DND-41 (cell line): ENCODE results near the gene HNRNPA2B1.

ENCODE experiments used
- ATAC-seq: fragments of 200-7000 bp; cut with Tn5 transposase; 3 replicates; pipeline ENCODE4 v1.9.1; 2021; ENCODE audit warnings: low read depth; ENCODE audit not compliant: insufficient read depth
- DNase-seq: peaks from one replicate; pipeline ENCODE4 v3.0.0-alpha.2; 2020
- H2AFZ ChIP-seq: 2 replicates; pipeline ENCODE4 v1.6.0; 2012; ENCODE audit warnings: low read depth, low read length
- H3K27ac ChIP-seq: 2 replicates; pipeline ENCODE4 v1.5.1; 2012; ENCODE audit warnings: low read length, inconsistent platforms
- H3K27me3 ChIP-seq: fragments of 200-600 bp; sonication (generic); 2 replicates; pipeline ENCODE4 v1.6.0; 2012; ENCODE audit warnings: low read length, mild to moderate bottlenecking, inconsistent platforms; ENCODE audit not compliant: insufficient read depth, poor library complexity
- H3K36me3 ChIP-seq: 2 replicates; pipeline ENCODE4 v1.5.1; 2012; ENCODE audit warnings: low read length, inconsistent platforms; ENCODE audit not compliant: insufficient read depth
- H3K4me1 ChIP-seq: 2 replicates; pipeline ENCODE4 v1.5.1; 2012; ENCODE audit warnings: mild to moderate bottlenecking, low read length; ENCODE audit not compliant: insufficient read depth
- H3K4me2 ChIP-seq: 2 replicates; pipeline ENCODE4 v1.6.0; 2012; ENCODE audit warnings: mild to moderate bottlenecking, moderate library complexity, low read length, inconsistent platforms; ENCODE audit not compliant: insufficient read depth
- H3K4me3 ChIP-seq, 2 experiments: fragments of 200-600 bp in 1 of 2; shearing (Covaris generic) in 1 of 2; 2 replicates each; pipeline ENCODE4 v1.5.1; 2012 to 2016; ENCODE audit warnings: inconsistent platforms in 2 of 2, low read length in 2 of 2, mild to moderate bottlenecking in 2 of 2, low read depth in 1 of 2, moderate library complexity in 1 of 2
- H3K79me2 ChIP-seq: 2 replicates; pipeline ENCODE4 v1.6.0; 2012; ENCODE audit warnings: low read length, inconsistent platforms; ENCODE audit not compliant: insufficient read depth
- H3K9ac ChIP-seq: 2 replicates; pipeline ENCODE4 v1.6.0; 2012; ENCODE audit warnings: low read depth, mild to moderate bottlenecking, inconsistent platforms, low read length, moderate library complexity
- H3K9me3 ChIP-seq: 2 replicates; pipeline ENCODE4 v1.5.1; 2012; ENCODE audit warnings: low read length, moderate library complexity, mild to moderate bottlenecking, inconsistent platforms; ENCODE audit not compliant: insufficient read depth, severe bottlenecking
- H4K20me1 ChIP-seq: 2 replicates; pipeline ENCODE4 v1.6.0; 2012; ENCODE audit warnings: low read length; ENCODE audit not compliant: insufficient read depth
- CTCF ChIP-seq: IDR thresholded peaks from 2 replicates; pipeline ENCODE4 v1.5.1; 2012; ENCODE audit warnings: borderline replicate concordance, low read length, moderate library complexity, mild to moderate bottlenecking; ENCODE audit not compliant: poor library complexity, severe bottlenecking; ENCODE audit errors: extremely low read depth
- EZH2 ChIP-seq: IDR thresholded peaks from 3 replicates; pipeline ENCODE4 v1.6.1; 2012; ENCODE audit warnings: borderline replicate concordance, low read depth, mild to moderate bottlenecking, moderate library complexity, low read length, inconsistent platforms; ENCODE audit not compliant: severe bottlenecking

The HNRNPA2B1 gene

GRCh38 chr7:26147030-26147429 is 53.5 kb downstream of the HNRNPA2B1 start:
- H3K79me2 ChIP-seq = no peaks in the 10 kb centered on the region
- no peaks in the 10 kb centered on the region for H3K4me1 ChIP-seq
- no peak overlapping the region for H2AFZ ChIP-seq
- no peak overlapping the region for H3K9ac ChIP-seq
- no peak for DNase-seq
- no peak overlapping the region for H3K4me2 ChIP-seq
- ATAC-seq = no peak
- H3K4me3 ChIP-seq = no peak overlapping the region
- H3K27me3 ChIP-seq = no peaks in the 10 kb centered on the region
- H3K36me3 ChIP-seq = no peaks in the 10 kb centered on the region
- H3K27ac ChIP-seq = no peak overlapping the region
- no peaks in the 10 kb centered on the region for H3K9me3 ChIP-seq
- TF ChIP-seq EZH2 (no peak), CTCF (no peak)
- no peaks in the 10 kb centered on the region for H4K20me1 ChIP-seq

GRCh38 chr7:26145238-26145637 is 55.3 kb downstream of the HNRNPA2B1 start:
- DNase-seq = no peak
- Histone ChIP-seq H3K9ac (no peak overlapping the region), H3K79me2 (no peaks in the 10 kb centered on the region), H3K9me3 (no peaks in the 10 kb centered on the region), H3K36me3 (no peaks in the 10 kb centered on the region), H2AFZ (no peak overlapping the region), H3K4me2 (no peak overlapping the region), H3K4me1 (no peaks in the 10 kb centered on the region), H4K20me1 (no peaks in the 10 kb centered on the region), H3K27ac (no peak overlapping the region), H3K27me3 (no peaks in the 10 kb centered on the region), H3K4me3 (no peak overlapping the region)
- no peak for ATAC-seq
- TF ChIP-seq EZH2 (no peak), CTCF (no peak)

GRCh38 chr7:26144184-26145080 is 56.1 kb downstream of the HNRNPA2B1 start:
- Histone ChIP-seq H3K79me2 (no peaks in the 10 kb centered on the region), H3K4me1 (no peaks in the 10 kb centered on the region), H4K20me1 (no peaks in the 10 kb centered on the region), H3K9me3 (no peaks in the 10 kb centered on the region), H3K27ac (no peak overlapping the region), H3K9ac (no peak overlapping the region), H3K36me3 (no peaks in the 10 kb centered on the region), H2AFZ (no peak overlapping the region), H3K27me3 (no peaks in the 10 kb centered on the region), H3K4me3 (no peak overlapping the region), H3K4me2 (no peak overlapping the region)
- no peak for ATAC-seq
- DNase-seq = no peak
- TF ChIP-seq EZH2 = no peak
- no peak for TF ChIP-seq CTCF
